SK-N-SH (cell line): ENCODE measurements around the gene SH3PXD2A.

Source experiments
- CTCF ChIP-seq: fragments of 200-600 bp; sonication (generic); IDR thresholded peaks from 2 replicates; pipeline ENCODE4 v1.6.1; 2017; ENCODE audit warnings: antibody characterized with exemption, mild to moderate bottlenecking, moderate library complexity
- NFIC ChIP-seq: IDR thresholded peaks from 2 replicates; pipeline ENCODE4 v1.4.0; 2012; ENCODE audit warnings: borderline replicate concordance
- POLR2AphosphoS5 ChIP-seq: IDR thresholded peaks from 2 replicates; pipeline ENCODE4 v1.6.1; 2012; ENCODE audit warnings: low read depth, low read length
- RAD21 ChIP-seq: IDR thresholded peaks from 2 replicates; pipeline ENCODE4 v1.6.1; 2012; ENCODE audit warnings: mild to moderate bottlenecking, low read length
- REST ChIP-seq: IDR thresholded peaks from 2 replicates; pipeline ENCODE4 v1.6.1; 2012; ENCODE audit warnings: mild to moderate bottlenecking, low read depth, low read length, moderate library complexity
- RFX5 ChIP-seq: IDR thresholded peaks from 2 replicates; pipeline ENCODE4 v1.6.1; 2012; ENCODE audit warnings: mild to moderate bottlenecking, improper control_type of control experiment, low read length
- SMC3 ChIP-seq: IDR thresholded peaks from 2 replicates; pipeline ENCODE4 v1.6.1; 2012; ENCODE audit warnings: low read depth, low read length, improper control_type of control experiment
- ZBTB33 ChIP-seq: IDR thresholded peaks from 2 replicates; pipeline ENCODE4 v1.4.0; 2012; ENCODE audit warnings: low read depth, borderline replicate concordance

DNA sequence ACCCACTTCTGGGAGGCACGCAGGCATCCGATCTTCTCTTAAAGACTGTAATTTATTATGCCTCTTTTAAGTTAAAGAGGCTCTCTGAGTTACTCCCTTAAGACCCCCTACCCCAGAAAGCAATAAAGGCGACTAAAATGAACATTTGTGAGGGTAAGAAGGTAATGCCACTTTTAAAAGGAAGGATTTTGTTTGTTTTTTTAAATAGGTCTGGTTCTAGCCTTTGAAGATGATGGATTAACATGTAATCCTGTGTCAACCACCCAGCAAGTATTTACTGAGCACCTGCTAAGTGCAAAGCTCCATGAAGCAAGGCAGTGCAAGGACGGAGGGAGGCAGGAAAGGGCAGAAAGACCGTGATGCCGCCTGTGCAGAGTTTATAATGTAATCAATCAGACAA, 26.1 kb downstream of the SH3PXD2A start:
- TF ChIP-seq REST, result no peak
- TF ChIP-seq CTCF, result no peak
- no peak for TF ChIP-seq POLR2AphosphoS5
- no peak for TF ChIP-seq RAD21
- no peak for TF ChIP-seq ZBTB33
- TF ChIP-seq RFX5, result no peak
- no peak for TF ChIP-seq SMC3
- TF ChIP-seq NFIC, result no peak
